ENCODE results near the gene NRARP.

The NRARP gene

GRCh38 chr9:137277329-137278041 lies 24.6 kb downstream of the NRARP start, which contains the start of gene TOR4A:
Gene TOR4A (plus strand): TSS chr9:137277726. CDS start chr9:137278690, 964 bp downstream.
- DNase-seq (ENCODE audit: low read depth in 2 of 2): no peak

GRCh38 chr9:137276473-137277328 lies 25.4 kb downstream of the NRARP start:
- DNase-seq (ENCODE audit: low read depth in 2 of 2): no peak

- DNase-seq (ENCODE audit: low read depth in 2 of 2): no peak
Observed at GRCh38 chr9:137275588-137276472, 26.2 kb downstream of the NRARP start.

GRCh38 chr9:137275203-137275587 lies 26.9 kb downstream of the NRARP start:
- DNase-seq (ENCODE audit: low read depth in 2 of 2): no peak

- DNase-seq (ENCODE audit: low read depth in 2 of 2): no peak
Observed at GRCh38 chr9:137273611-137274320, 28.3 kb downstream of the NRARP start.

- DNase-seq (ENCODE audit: low read depth in 2 of 2): no peak
Observed at GRCh38 chr9:137273095-137273490, 29.0 kb downstream of the NRARP start.

GRCh38 chr9:137272241-137273094 lies 29.6 kb downstream of the NRARP start:
- DNase-seq (ENCODE audit: low read depth in 2 of 2): no peak

- no peak for DNase-seq (ENCODE audit: low read depth in 2 of 2)
Observed at GRCh38 chr9:137271696-137272076, 30.4 kb downstream of the NRARP start.

- no peak for DNase-seq (ENCODE audit: low read depth in 2 of 2)
Observed at GRCh38 chr9:137270929-137271695, 31.0 kb downstream of the NRARP start.

GRCh38 chr9:137269231-137269772 lies 32.8 kb downstream of the NRARP start:
- DNase-seq (ENCODE audit: low read depth in 2 of 2): no peak

- DNase-seq (ENCODE audit: low read depth in 2 of 2): no peak
Observed at GRCh38 chr9:137268538-137269201, 33.4 kb downstream of the NRARP start.

- DNase-seq (ENCODE audit: low read depth in 2 of 2): no peak
Observed at GRCh38 chr9:137267933-137268355, 34.1 kb downstream of the NRARP start.

- no peak for DNase-seq (ENCODE audit: low read depth in 2 of 2)
Observed at GRCh38 chr9:137266585-137267453, 35.3 kb downstream of the NRARP start.

GRCh38 chr9:137266162-137266527 lies 35.9 kb downstream of the NRARP start:
- DNase-seq (ENCODE audit: low read depth in 2 of 2): no peak

GRCh38 chr9:137265496-137266161 lies 36.4 kb downstream of the NRARP start:
- DNase-seq (ENCODE audit: low read depth in 2 of 2): no peak

GRCh38 chr9:137264067-137264466 lies 38.0 kb downstream of the NRARP start:
- no peak for DNase-seq (ENCODE audit: low read depth in 2 of 2)

GRCh38 chr9:137263506-137263905 lies 38.6 kb downstream of the NRARP start:
- DNase-seq (ENCODE audit: low read depth in 2 of 2): no peak

Data from stimulated activated CD4-positive, alpha-beta T cell treated with anti-CD3 and anti-CD28 coated beads, Interleukin-4, amount 100 ng/mL, for 48 hours (primary cell).